Endothelial cell of hepatic sinusoid (primary cell): ENCODE data around the gene PMIS2.

ENCODE experiments used
- in situ Hi-C: cut with HindIII; loops from 2 replicates; pipeline ENCODE4 v1.10.0; 2017; ENCODE audit warnings: low sequenced_read_pairs

Gene PMIS2

GRCh38 chr19:35556025-35556590 lies 29.9 kb upstream of the PMIS2 start:
- in situ Hi-C loops = loop anchor here (5.0 kb wide), 1 partner anchor 51 kb away; no protein-coding TSS in a partner anchor

DNA sequence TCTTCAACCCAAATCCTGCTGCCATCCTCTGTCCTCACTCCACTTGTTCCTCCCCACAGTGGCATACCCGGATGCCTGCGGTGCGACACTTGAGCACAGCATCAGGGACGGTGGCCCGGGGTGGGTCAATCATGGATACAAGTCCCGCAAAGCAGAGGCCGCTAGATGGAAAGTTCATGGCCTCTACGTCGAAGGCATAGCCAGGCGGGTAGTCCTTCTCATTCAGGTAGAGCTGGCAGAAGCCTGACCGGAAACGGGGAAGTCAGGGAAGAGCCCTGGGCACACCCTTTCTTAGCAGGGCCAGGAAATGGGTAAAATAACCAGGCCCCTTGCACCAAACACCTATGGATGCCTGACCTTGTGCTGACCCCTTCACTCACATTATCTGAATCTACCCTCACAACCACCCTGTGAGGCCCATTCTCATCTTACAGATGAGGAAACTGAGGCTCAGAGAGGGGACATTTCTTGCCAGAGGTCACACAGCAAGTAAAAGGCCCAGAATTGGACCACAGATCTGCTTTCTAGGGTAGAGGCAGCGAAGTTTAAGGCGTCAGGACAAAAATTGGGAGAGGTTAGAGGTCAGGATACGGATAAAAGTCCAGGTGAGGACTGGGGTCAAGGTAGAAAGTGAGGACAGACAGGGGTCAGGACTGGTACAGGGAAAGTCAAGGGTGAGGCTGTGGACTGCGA lies 29.0 kb upstream of the PMIS2 start:
- in situ Hi-C loops = loop anchor here (5.0 kb wide), 1 partner anchor 50 kb away; no protein-coding TSS in a partner anchor

- in situ Hi-C loops = loop anchor here (5.0 kb wide), 1 partner anchor 50 kb away; no protein-coding TSS in a partner anchor
Measured at GRCh38 chr19:35557539-35558399, 28.2 kb upstream of the PMIS2 start.

- in situ Hi-C loops = loop anchor here (5.0 kb wide), 1 partner anchor 49 kb away; no protein-coding TSS in a partner anchor
Measured at GRCh38 chr19:35558400-35559280, 27.3 kb upstream of the PMIS2 start.

DNA sequence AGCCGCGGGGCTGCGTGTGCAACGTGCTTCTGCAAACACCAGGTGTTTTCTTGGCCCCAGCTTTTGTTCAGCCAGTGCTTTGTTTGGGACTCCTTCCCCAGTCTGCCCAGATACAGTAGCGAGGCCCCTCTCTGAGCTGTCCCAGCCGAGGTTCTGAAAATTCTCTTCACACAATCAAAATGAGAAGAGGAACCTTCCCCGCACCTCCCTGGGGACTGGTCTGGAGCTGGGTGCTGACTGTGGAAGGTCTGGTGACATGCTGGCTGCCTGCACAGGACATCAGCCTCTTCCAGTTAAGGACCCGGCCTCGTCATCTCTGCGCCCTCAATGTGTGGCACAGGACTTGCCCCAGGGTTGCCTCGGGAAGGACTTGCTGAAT lies 26.7 kb upstream of the PMIS2 start:
- in situ Hi-C loops = loop anchor here (5.0 kb wide), 1 partner anchor 48 kb away; no protein-coding TSS in a partner anchor

DNA sequence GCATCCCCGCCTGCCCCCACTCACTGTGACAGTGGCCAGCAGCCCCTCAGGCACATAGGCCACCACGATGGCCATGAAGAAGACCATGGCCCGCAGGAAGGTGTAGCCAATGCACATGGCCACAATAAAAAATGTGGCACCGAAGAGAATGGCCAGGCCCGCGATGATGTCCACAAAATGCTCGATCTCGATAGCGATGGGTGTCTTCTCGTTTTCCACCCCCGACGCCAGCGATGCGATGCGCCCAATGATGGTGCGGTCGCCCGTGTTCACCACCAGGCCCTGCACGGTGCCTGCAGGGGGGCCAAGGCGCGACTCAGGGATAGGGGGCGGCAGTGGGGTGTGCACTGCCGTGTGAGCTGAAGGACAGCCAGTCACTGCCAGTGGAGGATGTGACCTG lies 26.2 kb upstream of the PMIS2 start:
- in situ Hi-C loops = loop anchor here (5.0 kb wide), 1 partner anchor 48 kb away; no protein-coding TSS in a partner anchor

GRCh38 chr19:35560271-35560670 lies 25.7 kb upstream of the PMIS2 start:
- in situ Hi-C loops = no loop called here

- in situ Hi-C loops = no loop called here
Measured at GRCh38 chr19:35560677-35561076, 25.3 kb upstream of the PMIS2 start.

DNA sequence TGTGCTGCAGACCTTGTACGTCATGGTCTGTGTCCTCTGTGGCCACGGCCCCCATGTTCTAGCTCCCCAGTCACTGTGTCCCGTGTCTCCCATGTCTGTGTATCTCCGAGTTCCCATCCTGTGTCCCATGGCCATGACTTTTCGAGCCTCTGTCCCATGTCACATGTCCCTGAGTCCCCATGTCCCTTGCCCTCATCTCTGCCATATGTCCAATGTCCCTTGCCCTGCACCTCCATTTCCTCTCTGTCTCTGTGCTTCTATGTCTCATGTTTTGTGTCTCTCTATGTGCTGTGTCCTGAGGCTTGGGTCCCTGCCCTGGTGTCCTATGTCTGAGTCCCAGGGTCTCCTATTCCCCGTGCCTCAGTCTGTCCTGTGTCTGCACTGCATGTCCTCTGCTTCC lies 24.5 kb upstream of the PMIS2 start:
- in situ Hi-C loops = no loop called here

DNA sequence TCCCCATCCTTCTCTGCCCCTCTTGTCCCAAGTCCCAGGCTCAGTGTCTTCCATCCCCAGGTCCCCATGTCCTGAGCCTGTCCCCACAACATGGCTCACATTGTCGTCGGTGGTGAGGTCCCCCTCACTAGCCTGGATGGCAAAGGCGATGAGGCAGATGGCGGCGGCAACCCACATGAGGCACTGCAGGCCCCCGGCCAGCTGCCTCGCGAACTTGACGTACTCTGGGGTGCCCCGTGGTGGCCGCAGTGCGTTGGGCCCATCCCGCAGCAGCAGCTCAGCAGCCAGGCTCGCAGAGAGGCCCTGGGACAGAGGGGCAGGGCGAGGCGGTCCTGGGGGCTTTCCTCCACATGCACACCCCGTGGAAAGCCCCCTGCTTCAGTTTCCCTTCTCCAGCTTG lies 23.6 kb upstream of the PMIS2 start:
- in situ Hi-C loops = no loop called here

DNA sequence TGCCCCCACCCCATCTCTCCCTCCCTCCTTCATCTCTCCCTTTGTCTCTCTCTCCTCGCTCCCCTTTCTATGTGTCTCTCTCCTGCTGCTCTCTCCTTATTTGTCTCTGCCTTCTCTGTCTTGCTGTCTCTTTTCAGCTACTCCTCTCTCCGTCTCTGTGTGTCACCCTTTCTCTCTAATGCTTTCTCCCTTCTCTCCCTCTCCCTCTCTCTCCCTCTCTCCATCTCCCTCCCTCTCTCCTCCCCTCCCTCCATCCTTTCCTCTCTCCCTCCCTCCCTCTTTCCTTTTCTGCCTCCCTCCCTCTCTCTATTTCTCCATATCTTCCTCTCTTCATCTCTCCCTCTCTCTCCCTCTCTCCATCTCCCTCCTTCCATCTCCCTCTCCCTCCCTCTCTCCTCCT lies 23.2 kb upstream of the PMIS2 start:
- in situ Hi-C loops = no loop called here

DNA sequence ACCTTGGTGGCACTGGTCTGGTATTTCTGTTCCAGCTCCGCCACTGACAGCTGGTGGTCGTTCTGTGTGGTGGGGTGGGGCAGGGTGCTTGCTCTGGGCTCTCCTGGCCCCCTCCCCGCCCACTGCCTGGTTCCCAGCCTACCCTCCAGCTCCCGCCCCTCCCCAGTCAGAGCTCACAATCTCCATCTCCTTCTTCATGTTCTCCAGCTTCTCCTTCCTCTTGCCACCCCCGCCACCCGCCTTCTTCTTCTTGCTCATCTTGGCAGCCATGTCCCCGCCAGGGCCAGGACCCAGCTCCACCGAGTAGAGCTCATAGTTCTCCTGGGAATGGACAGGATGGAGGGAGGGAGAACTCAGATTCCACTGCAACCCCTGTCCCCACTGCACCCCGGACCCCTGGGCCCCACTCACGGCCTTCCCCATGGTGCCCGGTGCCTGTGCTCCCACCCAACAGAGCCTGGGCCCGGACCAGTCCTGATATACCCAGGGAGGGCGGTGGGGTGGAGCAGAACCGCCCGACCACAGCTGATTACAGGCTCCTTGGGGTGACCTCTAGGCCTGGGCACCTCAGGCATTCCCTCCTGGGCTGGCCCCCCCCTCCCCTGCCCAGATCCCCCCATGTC lies 22.7 kb upstream of the PMIS2 start, which contains the start of gene ATP4A:
TSS of gene ATP4A (minus strand) at position 452 of the 623 bp plus-strand sequence. CDS start at position 423, 29 bp downstream.
- in situ Hi-C loops = no loop called here

DNA sequence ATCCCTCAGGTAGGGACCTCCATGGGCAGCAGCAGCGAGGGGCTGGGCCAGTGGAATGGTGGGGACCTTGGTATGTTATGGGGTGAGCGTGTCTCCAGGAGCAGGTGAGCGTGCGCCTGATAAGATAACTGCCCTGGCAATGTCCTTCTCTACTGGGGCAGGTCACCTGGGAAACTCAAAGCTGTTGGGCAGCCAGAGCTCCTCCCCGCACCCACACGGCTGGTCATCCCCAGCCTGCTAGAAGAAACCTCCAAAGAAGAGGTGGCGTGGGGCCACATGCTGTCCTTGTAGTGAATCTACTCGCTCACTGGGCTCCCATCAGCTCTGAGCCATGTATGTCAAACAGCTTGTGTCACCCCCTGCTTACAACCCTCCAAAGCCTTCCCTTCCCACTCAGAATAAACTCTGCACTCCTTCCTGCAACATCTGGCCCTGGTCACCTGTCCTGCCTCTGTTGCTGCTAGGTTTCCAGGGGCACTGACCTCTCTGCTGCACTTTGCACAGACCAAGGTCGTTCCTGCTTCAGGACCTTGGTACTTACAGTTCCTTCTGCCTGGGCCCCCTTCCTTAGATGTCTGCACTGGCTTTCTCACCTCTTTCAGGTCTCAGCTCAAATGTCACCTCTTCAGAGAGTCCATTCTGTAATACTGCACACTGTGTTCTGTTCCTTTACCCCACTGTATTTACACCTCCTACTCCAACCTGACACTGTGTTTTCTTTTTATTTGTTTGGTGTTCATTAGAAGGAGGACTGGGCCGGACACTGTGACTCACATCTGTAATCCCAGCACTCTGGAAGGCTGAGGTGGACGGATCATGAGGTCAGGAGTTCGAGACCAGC lies 20.7 kb upstream of the PMIS2 start:
- in situ Hi-C loops = no loop called here

GRCh38 chr19:35566738-35567137 lies 19.2 kb upstream of the PMIS2 start:
- in situ Hi-C loops = no loop called here

GRCh38 chr19:35569281-35569781 lies 16.6 kb upstream of the PMIS2 start:
- in situ Hi-C loops = no loop called here

DNA sequence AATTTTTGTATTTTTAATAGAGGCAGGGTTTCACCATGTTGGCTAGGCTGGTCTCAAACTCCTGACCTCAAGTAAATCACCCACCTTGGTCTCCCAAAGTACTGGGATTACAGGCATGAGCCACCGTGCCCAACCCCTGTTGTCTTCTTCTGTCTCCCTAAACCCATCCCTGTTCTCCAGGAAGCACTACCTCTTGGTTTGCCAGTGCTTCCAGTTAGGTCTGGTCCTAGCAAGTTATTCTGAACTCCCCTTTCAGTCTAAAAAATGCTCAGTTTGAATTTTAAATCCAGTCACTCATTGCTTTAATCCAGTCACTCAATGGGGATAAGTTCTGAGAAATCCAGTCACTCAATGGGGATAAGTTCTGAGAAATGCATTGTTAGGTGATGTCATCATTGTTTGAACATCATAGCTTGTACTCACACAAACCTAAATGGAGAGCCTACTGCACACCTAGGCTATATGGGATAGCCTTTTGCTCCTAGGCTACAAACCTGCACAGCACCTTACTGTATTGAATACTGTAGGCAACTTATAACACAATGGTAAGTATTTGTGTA lies 14.5 kb upstream of the PMIS2 start:
- in situ Hi-C loops = no loop called here

DNA sequence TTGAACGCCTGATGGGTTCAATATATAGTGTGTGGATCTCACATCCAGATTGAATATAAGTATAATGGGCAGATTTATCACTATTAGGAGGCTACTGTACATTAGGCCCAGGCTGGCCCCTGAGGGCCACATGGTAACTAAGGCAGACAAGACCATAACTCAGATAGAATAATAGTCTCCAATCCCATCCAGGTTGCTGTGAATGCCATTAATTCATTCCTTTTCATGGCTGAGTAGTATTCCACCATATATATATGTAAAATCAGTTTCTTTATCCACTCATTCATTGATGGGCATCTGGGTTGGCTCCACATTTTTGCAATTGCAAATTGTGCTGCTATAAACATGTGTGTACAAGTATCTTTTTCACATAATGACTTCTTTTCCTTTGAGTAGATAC lies 8.1 kb upstream of the PMIS2 start:
- in situ Hi-C loops = no loop called here

DNA sequence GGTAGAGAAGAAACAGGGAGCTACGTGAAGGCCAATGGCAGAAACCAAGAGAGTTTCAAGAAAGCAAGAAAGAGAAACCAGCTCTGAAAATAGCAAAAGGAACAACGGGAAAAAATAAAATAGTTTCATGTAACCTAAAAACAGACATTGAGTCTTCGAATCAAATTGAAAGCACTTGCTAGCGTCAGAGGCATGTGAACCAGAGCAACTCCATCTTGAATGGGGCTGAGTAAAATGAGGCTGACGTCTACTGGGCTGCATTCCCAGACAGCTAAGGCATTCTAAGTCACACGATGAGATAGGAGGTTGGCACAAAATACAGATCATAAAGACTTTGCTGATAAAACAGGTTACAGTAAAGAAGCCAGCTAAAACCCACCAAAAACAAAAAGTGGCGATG lies 7.3 kb upstream of the PMIS2 start:
- in situ Hi-C loops = no loop called here

DNA sequence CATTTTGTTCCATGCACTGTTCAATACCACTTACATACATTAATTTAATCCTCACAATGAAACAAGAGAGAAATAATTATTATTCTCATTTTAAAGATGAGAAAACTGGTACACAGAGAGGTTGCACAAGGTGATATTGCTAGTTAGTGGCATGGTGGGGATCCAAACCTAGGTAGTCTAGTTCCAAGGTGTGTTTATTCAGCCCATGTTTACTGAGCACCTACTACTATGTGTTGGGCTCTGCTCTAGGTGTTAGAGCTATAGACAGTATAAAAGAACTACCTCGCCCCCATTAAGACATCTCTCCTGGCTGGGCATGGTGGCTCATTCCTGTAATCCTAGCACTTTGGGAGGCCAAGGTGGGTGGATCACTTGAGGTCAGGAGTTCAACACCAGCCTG lies 3.2 kb upstream of the PMIS2 start:
- in situ Hi-C loops = no loop called here
